ENCODE data around the gene MAMDC2. TPM values are rescaled to one million over a fixed set of nuclear protein-coding genes. Genes with fewer than 3 reads are reported as not detected.

The MAMDC2 gene
- total RNA-seq, 1 donor from 2014 or later, result 3.4 TPM

- intact Hi-C loops (cut with DNase I), result no loop called here
- Histone ChIP-seq H3K4me3 (no peak overlapping the region), H3K36me3 (no peaks in the 10 kb centered on the region), H3K9me3 (no peaks in the 10 kb centered on the region), H3K27ac (no peak overlapping the region), H3K27me3 (no peaks in the 10 kb centered on the region), H3K4me1 (peaks cover 0 to 7% of the 10 kb centered on the region in 2 donors)
- no peak for TF ChIP-seq CTCF (IDR thresholded peaks at IDR 0.05)
- DNase-seq (ENCODE audit: low spot score in 2 of 2), result no peak
Observed at GRCh38 chr9:70135176-70135575, 91.5 kb downstream of the MAMDC2 start.

GRCh38 chr9:70136632-70137031 is 93.0 kb downstream of the MAMDC2 start:
- H3K9me3 ChIP-seq, result no peaks in the 10 kb centered on the region
- peaks cover 0 to 5% of the 10 kb centered on the region in 2 donors for H3K36me3 ChIP-seq
- no peak for TF ChIP-seq CTCF (IDR thresholded peaks at IDR 0.05)
- DNase-seq (ENCODE audit: low spot score in 2 of 2), result no peak
- H3K4me1 ChIP-seq, result peaks cover 0 to 7% of the 10 kb centered on the region in 2 donors
- no peak overlapping the region for H3K4me3 ChIP-seq
- no peak overlapping the region for H3K27ac ChIP-seq
- intact Hi-C loops (cut with DNase I), result no loop called here
- no peaks in the 10 kb centered on the region for H3K27me3 ChIP-seq

GRCh38 chr9:70137577-70137976 is 93.9 kb downstream of the MAMDC2 start:
- Histone ChIP-seq H3K9me3 (no peaks in the 10 kb centered on the region), H3K4me3 (no peak overlapping the region), H3K36me3 (peaks cover 0 to 5% of the 10 kb centered on the region in 2 donors), H3K27ac (no peak overlapping the region), H3K4me1 (peaks cover 0 to 7% of the 10 kb centered on the region in 2 donors), H3K27me3 (no peaks in the 10 kb centered on the region)
- TF ChIP-seq CTCF (IDR thresholded peaks at IDR 0.05), result no peak
- intact Hi-C loops (cut with DNase I), result no loop called here
- no peak for DNase-seq (ENCODE audit: low spot score in 2 of 2)

GRCh38 chr9:70142101-70142500 is 98.5 kb downstream of the MAMDC2 start:
- DNase-seq (ENCODE audit: low spot score in 2 of 2), result no peak
- no peaks in the 10 kb centered on the region for H3K4me1 ChIP-seq
- H3K27ac ChIP-seq, result no peak overlapping the region
- H3K36me3 ChIP-seq, result peaks cover 0 to 5% of the 10 kb centered on the region in 2 donors
- intact Hi-C loops (cut with DNase I), result no loop called here
- no peaks in the 10 kb centered on the region for H3K27me3 ChIP-seq
- TF ChIP-seq CTCF (IDR thresholded peaks at IDR 0.05), result no peak
- no peak overlapping the region for H3K4me3 ChIP-seq
- H3K9me3 ChIP-seq, result no peaks in the 10 kb centered on the region

GRCh38 chr9:70143394-70144130 is 99.9 kb downstream of the MAMDC2 start:
- intact Hi-C loops (cut with DNase I), result no loop called here
- Histone ChIP-seq H3K27me3 (no peaks in the 10 kb centered on the region), H3K36me3 (peaks cover 0 to 5% of the 10 kb centered on the region in 2 donors), H3K27ac (no peak overlapping the region), H3K4me3 (no peak overlapping the region), H3K4me1 (no peaks in the 10 kb centered on the region), H3K9me3 (no peaks in the 10 kb centered on the region)
- TF ChIP-seq CTCF (IDR thresholded peaks at IDR 0.05), result no peak
- DNase-seq (ENCODE audit: low spot score in 2 of 2), result no peak

All from ascending aorta (tissue), 2 donors.